Rectal smooth muscle tissue (tissue), 1 donor: ENCODE data around the gene MRPL48.
A peak's percentile ranks its signal among the peaks of the same experiment; 100 is the strongest.
"Not testable (repeated sequence)": the region's sequence is repeated elsewhere in the genome, so short reads cannot be mapped to it uniquely, and the experiment has no call there.

Experiments used
- H3K27ac ChIP-seq: one replicate; pipeline ENCODE4 v1.7.0; 2013; ENCODE audit warnings: low read depth, low read length, inconsistent platforms
- H3K27me3 ChIP-seq: one replicate; pipeline ENCODE4 v1.7.0; 2013; ENCODE audit warnings: low read length; ENCODE audit not compliant: control insufficient read depth, insufficient read depth
- H3K36me3 ChIP-seq: one replicate; pipeline ENCODE4 v1.7.0; 2013; ENCODE audit warnings: low read length; ENCODE audit not compliant: control insufficient read depth, insufficient read depth
- H3K4me1 ChIP-seq: one replicate; pipeline ENCODE4 v1.7.0; 2013; ENCODE audit warnings: low read length; ENCODE audit not compliant: control insufficient read depth, insufficient read depth
- H3K4me3 ChIP-seq: one replicate; pipeline ENCODE4 v1.7.0; 2013; ENCODE audit warnings: low read length
- H3K9ac ChIP-seq: one replicate; pipeline ENCODE4 v1.7.0; 2013; ENCODE audit warnings: low read length

The MRPL48 gene

DNA sequence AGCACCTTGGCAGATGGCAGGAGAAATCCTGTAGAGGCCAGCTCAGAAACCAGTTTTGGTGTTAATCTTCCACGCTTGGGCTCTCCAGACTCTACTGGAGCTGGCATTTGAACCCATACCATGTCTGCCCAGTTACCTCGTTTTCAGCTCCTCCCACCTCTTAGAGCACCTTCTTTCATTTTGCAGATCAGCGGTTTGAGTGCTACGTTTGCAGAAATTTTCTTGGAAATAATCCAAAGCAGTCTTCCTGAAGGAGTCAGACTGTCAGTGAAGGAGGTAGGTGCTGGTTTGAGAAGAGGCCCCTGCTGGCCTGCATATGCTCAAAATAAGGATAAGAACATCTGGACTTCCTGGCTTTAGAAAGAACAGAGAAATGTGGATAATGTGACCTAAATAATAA, 75.3 kb downstream of the MRPL48 start:
- no peak overlapping the region for H3K27ac ChIP-seq
- H3K4me3 ChIP-seq, result no peak overlapping the region
- peaks cover 8% of the 10 kb centered on the region for H3K4me1 ChIP-seq
- H3K9ac ChIP-seq, result no peak overlapping the region
- no peaks in the 10 kb centered on the region for H3K27me3 ChIP-seq
- peaks cover 5% of the 10 kb centered on the region for H3K36me3 ChIP-seq

DNA sequence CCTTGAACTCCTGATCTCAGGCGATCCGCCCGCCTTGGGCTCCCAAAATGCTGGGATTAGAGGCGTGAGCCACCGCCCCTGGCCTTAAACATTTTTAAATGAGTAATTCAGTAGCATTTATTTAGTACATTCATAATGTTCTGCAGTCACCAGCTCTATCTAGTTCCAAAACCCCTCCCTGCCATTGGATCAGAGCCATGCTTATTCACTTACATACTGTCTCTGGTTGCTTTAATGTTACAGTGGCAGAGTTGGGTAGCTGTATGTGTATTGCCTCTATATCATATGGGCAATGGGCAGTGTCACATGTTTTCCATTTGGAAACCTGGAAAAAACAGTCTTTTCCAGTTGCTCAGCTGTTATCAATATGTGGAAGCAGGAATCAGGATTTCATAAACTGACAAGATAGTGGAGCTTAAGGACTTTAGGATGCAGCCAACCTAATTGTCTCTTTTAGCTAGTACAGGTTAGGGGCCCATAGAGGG, 78.5 kb downstream of the MRPL48 start:
- Histone ChIP-seq H3K4me3 (no peak overlapping the region), H3K9ac (no peak overlapping the region), H3K36me3 (peaks cover 5% of the 10 kb centered on the region), H3K4me1 (peaks cover 8% of the 10 kb centered on the region), H3K27ac (peak overlapping the region; percentile 70), H3K27me3 (no peaks in the 10 kb centered on the region)

DNA sequence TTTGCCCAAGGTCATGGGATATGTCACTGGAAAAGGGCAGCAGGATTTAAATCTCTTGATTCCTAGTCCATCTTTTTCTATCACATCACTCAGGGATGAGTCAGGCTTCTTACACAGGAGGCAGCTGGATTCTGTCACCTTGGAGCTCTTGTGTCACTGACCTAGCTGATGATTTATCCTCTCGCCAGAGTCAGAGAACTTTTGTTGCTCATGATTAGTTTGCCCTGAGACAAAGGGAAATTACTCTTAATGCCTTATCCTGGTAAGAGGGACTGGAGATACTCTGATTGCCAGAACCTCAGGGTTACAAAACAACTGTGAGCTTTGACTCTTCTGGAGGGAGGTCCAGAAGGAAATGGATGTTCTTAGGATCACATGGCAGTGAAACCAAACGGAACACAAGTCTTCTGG, 78.9 kb downstream of the MRPL48 start:
- Histone ChIP-seq H3K27ac (peak overlapping the region; percentile 70), H3K4me3 (no peak overlapping the region)

DNA sequence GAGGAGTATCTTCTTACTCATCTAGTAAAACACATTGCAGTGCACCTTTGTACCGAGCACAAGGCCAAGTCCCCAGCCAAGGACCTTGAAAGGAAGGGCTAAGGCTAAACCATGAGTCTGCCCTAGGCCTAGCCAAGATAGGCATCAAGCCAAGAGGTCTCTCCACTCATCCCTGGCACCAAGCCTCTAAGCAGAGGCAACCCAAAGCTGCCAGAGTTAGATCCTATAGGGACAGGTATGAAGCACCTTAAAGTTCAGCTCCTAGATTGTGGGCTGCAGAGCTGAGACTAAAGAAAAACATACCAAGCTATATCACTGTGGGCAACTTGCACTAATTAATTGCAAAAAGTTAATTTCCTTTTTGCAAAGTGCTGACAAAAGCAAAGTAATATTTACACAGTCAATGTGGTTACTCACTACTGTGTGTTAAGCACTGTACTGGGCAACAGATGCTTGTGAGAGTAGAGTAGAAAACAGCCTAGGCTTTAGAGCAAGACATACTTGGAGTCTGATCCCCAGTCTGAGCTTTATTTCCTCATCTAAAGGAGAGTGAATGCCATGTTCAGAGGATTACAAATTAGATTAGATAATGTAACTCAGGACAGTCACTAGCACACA, 81.8 kb downstream of the MRPL48 start:
- Histone ChIP-seq H3K9ac (no peak overlapping the region), H3K4me1 (peaks cover 8% of the 10 kb centered on the region), H3K27ac (no peak overlapping the region), H3K36me3 (peaks cover 5% of the 10 kb centered on the region), H3K27me3 (no peaks in the 10 kb centered on the region), H3K4me3 (no peak overlapping the region)

More for the DNA sequence above, 78.9 kb downstream of the MRPL48 start:
- peaks cover 5% of the 10 kb centered on the region for H3K36me3 ChIP-seq
- H3K27me3 ChIP-seq, result no peaks in the 10 kb centered on the region
- H3K9ac ChIP-seq, result no peak overlapping the region
- peaks cover 8% of the 10 kb centered on the region for H3K4me1 ChIP-seq

DNA sequence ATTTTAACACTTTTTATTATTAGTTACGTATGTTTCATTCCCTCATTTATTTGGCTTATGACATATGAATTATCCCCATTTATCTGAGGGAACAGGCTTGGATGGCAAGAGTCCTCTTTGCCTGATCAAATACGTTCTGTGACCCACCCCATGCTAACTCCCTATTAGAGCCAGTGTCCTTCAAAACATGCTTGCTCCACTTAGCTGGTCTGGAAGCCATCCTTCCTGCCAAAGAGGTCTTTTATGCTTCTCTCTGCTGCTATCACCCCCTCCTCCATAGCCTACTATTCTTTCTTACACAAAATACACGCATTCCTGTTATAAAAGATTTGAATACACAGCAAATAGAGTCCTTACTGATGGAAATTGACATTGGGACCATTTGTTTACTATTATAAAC, 82.6 kb downstream of the MRPL48 start:
- Histone ChIP-seq H3K27ac (no peak overlapping the region), H3K4me1 (peaks cover 9% of the 10 kb centered on the region), H3K4me3 (no peak overlapping the region), H3K9ac (no peak overlapping the region), H3K27me3 (no peaks in the 10 kb centered on the region), H3K36me3 (peaks cover 5% of the 10 kb centered on the region)

DNA sequence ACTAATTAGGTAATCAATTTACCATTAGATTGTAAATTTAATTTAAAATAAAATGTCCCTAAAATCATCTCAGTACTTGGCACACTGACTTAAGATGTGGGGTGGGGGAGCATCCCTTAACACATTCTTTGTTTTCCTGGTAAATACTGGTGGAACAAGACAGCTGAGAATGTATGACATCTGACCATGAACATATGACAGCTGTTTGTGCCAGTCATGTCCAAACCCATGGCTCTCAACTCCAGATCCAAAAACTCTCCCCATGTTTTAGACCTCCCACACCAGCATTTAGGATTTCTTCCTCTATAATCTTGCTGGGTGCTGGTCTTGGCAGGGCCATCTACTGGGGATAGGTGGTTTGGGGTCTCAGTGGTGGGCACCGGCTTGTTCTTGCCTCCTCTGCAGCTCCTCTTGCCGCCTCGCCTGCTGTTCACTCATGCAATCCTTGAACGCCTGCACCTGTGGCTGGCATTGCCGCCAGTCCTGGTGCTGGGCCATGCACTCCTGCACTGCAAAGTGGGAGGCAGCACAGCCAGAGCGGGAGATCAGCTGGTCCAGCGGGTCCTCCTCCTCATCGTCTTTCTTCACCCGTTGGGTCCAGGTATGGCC, 85.2 kb downstream of the MRPL48 start:
- Histone ChIP-seq H3K27me3 (no peaks in the 10 kb centered on the region), H3K27ac (no peak overlapping the region), H3K4me3 (no peak overlapping the region), H3K4me1 (peaks cover 16% of the 10 kb centered on the region), H3K36me3 (peaks cover 5% of the 10 kb centered on the region), H3K9ac (no peak overlapping the region)

DNA sequence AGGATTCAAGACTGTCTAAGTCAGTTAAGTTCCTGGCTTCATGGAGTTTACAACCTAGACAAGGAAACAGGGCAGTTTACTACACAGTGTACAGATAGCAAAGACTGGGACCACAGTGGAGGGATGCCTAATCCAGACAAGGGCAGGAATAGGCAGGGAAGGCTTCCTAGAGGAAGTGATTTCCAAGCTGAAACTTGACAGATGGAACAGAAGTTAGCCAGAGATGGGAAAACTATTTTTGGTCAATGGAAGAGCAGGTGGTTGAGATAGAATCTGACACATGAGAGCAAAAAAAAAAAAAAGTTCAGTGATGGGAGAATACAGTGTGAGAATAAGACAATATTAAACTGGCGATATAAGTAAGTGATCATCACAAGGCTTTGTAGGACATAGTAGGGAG, 87.7 kb downstream of the MRPL48 start:
- H3K4me1 ChIP-seq, result peaks cover 16% of the 10 kb centered on the region
- H3K9ac ChIP-seq, result no peak overlapping the region
- H3K36me3 ChIP-seq, result peaks cover 5% of the 10 kb centered on the region
- peak overlapping the region; percentile 100 for H3K4me3 ChIP-seq
- no peaks in the 10 kb centered on the region for H3K27me3 ChIP-seq
- H3K27ac ChIP-seq, result no peak overlapping the region

DNA sequence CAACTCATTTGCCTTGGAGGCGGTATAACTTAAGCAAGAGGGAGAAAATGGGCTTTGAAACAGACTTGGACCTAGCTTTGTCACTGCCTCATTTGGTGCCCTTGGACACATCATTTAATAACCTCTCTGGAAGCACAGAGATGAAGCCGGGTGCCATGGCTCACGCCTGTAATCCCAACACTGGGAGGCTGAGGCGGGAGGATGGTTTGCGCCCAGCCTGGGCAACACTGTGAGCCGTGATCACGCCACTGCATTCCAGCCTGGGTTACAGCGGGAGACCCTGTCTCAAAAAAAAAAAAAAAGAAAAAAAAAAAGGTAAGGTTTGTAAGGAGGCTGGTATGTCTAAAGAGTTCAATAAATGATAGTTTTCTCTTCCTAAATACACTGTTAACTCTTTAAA, 88.2 kb downstream of the MRPL48 start:
- H3K27me3 ChIP-seq, result no peaks in the 10 kb centered on the region
- peak overlapping the region; percentile 83 for H3K9ac ChIP-seq
- H3K4me1 ChIP-seq, result peaks cover 16% of the 10 kb centered on the region
- peak overlapping the region; percentile 100 for H3K4me3 ChIP-seq
- H3K36me3 ChIP-seq, result peaks cover 5% of the 10 kb centered on the region
- H3K27ac ChIP-seq, result peak overlapping the region; percentile 91

DNA sequence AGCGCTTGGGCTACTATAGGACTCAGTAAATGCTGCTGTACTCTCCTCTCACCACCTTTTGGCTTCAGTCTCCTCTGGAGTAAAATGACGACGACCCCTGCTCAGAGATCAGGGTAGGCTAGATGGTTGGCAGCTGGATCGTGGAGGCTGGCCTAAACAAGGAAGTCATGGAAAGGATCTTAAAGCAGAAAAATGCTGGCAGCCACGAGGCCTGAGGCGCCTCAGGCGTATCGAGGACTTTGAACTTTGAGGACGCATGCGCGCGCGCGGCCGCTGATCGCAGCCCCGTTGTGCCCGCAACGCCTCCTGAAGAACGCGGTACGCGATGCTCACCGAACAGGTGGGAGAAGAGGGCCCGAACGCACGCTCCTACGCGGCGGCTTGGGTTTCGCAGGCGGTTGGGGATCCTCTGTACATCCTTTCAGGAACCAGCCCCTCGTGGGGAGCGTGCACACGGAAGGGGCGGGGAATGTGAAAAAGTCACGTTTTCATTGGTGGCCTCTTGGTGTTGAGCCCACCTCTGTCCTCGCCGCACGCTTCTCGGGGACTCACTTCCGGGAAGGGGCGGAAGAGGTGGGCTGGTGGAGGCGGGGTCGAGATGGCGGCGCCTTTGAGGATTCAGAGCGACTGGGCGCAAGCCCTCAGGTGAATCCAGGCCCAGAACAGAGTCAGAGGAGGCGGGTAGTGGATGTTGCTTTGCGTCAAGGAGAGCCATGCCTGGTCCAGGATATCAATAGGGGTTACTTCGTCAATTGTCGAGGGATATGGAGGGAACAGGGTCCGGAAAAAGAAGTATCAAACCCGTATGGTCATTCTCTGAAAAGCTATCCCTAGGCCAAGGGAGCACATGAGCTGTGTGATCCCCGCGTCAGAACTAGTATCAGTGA, 89.0 kb downstream of the MRPL48 start, which contains the start of the genes COA4 and PAAF1:
COA4 (minus strand) TSS at position 423 of the 887 bp plus-strand sequence. CDS start 3,468 bp downstream, outside the sequence.
PAAF1 (plus strand) TSS at position 576 of the 887 bp plus-strand sequence; CDS start at position 599, 23 bp downstream.
- H3K9ac ChIP-seq, result peak within 1 kb of the TSS; percentile 85
- no peaks in the 10 kb centered on the region for H3K27me3 ChIP-seq
- H3K27ac ChIP-seq, result peak within 1 kb of the TSS; percentile 91
- peak within 1 kb of the TSS; percentile 100 for H3K4me3 ChIP-seq
- peaks cover 5% of the 10 kb centered on the region for H3K36me3 ChIP-seq
- peaks cover 16% of the 10 kb centered on the region for H3K4me1 ChIP-seq

DNA sequence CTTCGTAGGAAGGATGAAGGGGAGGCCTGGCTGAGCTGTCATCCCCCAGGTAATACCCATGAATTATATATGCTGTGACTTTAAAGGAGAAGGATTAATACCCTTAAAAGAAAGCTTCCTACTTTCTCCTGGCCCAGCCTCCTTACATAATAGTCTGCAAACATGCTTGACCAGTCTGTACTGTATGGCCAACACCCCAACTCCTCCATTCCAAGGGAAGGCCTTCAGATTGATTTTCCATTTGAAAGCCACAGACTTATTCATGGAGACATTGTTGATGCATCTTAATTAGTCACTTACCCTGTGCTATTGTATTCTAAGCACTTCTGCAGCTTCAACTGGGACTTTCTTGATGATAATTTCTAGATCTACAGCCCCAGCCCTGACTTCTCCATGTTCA, 91.1 kb downstream of the MRPL48 start:
- peaks cover 16% of the 10 kb centered on the region for H3K4me1 ChIP-seq

DNA sequence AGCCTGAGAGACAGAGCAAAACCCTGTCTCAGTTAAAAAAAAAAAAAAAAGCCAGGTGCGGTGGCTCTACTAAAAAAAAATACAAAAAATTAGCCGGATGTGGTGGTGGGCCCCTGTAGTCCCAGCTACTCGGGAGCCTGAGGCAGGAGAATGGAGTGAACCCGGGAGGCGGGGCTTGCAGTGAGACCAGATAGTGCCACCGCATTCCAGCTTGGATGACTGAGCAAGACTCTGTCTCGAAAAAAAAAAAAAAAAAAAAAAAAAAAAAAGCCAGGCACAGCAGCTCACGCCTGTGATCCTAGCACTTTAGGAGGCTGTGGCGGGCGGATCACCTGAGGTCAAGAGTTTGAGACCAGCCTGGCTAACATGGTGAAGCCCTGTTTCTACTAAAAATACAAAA, 92.8 kb downstream of the MRPL48 start:
- H3K9ac ChIP-seq, H3K27me3 ChIP-seq, H3K36me3 ChIP-seq, H3K27ac ChIP-seq, H3K4me3 ChIP-seq: not testable (repeated sequence)
- H3K4me1 ChIP-seq, result peaks cover 12% of the 10 kb centered on the region

More for the DNA sequence above, 91.1 kb downstream of the MRPL48 start:
- Histone ChIP-seq H3K36me3 (no peaks in the 10 kb centered on the region), H3K27ac (no peak overlapping the region), H3K4me3 (no peak overlapping the region), H3K27me3 (no peaks in the 10 kb centered on the region), H3K9ac (no peak overlapping the region)

DNA sequence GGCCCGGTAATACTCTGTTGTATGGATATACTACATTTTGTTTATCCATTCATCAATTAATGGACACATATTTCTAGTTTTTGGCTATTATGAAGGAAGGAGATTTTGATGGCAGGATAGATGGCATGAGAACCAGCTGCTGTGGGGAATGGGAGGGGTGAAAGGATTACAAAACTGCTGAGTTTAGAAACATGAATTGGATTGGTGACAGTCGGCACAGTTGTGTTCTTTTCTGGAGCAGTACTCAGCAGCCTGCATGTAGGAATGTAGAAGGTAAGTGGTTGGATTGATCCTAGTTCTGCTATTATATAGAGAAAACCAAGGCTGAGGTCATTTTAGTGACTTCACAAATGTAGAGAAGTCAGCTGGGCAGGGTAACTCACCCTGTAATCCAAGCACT, 96.2 kb downstream of the MRPL48 start:
- peaks cover 2% of the 10 kb centered on the region for H3K36me3 ChIP-seq

More for the DNA sequence above, 96.2 kb downstream of the MRPL48 start:
- no peak overlapping the region for H3K4me3 ChIP-seq
- H3K9ac ChIP-seq, result no peak overlapping the region
- H3K27me3 ChIP-seq, result no peaks in the 10 kb centered on the region
- H3K4me1 ChIP-seq, result no peaks in the 10 kb centered on the region
- no peak overlapping the region for H3K27ac ChIP-seq
